ENCODE data around the gene POU6F1.
A peak's percentile ranks its signal among the peaks of the same experiment; 100 is the strongest.

The POU6F1 gene

GRCh38 chr12:51218607-51219161, 822 bp upstream of the POU6F1 start:
- peak overlapping the region; percentile 70 for H3K4me3 ChIP-seq (ENCODE audit: low read depth, low read length)
- TF ChIP-seq, protein P1, sequence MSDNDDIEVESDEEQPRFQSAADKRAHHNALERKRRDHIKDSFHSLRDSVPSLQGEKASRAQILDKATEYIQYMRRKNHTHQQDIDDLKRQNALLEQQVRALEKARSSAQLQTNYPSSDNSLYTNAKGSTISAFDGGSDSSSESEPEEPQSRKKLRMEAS (IDR thresholded peaks at IDR 0.05; ENCODE audit: low read depth, low read length), result no peak
- no peak for TF ChIP-seq MYC (IDR thresholded peaks at IDR 0.05; ENCODE audit: low read depth, low read length)
- no peak for TF ChIP-seq POLR2A (IDR thresholded peaks at IDR 0.05; ENCODE audit: extremely low read depth, insufficient read length)
- no peak for TF ChIP-seq CTCF (IDR thresholded peaks at IDR 0.05; ENCODE audit: low read depth, low read length)
- peak; percentile 30 for DNase-seq (ENCODE audit: low read depth)

- TF ChIP-seq CTCF (IDR thresholded peaks at IDR 0.05; ENCODE audit: low read depth, low read length) (peak; percentile 2), MYC (IDR thresholded peaks at IDR 0.05; ENCODE audit: low read depth, low read length) (no peak)
- DNase-seq (ENCODE audit: low read depth), result peak; percentile 55
These were observed 512 bp downstream of the POU6F1 start for GRCh38 chr12:51217133-51217967.

DNA sequence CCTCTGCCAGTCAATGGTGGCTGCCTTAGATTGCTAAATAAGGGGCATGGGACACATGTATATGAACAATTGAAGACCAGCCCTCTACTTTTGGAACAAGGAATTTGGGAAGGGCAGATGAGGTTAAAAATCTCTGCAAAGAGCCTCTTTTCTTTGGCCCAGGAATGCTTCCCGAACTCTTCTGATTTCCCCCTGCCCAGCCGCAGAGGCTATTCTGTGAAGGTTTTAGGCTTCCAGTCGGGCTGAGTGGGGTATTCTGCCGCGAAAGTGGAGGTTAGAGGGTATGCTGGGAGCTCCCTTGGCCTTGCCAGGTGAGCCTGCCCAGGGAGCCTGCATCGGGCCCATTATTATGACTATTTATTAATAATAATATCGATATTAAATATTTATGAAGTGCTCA, 1.2 kb downstream of the POU6F1 start:
- TF ChIP-seq CTCF (IDR thresholded peaks at IDR 0.05; ENCODE audit: low read depth, low read length) (no peak), MYC (IDR thresholded peaks at IDR 0.05; ENCODE audit: low read depth, low read length) (no peak), POLR2A (IDR thresholded peaks at IDR 0.05; ENCODE audit: extremely low read depth, insufficient read length) (no peak)
- TF ChIP-seq, protein P1 (IDR thresholded peaks at IDR 0.05; ENCODE audit: low read depth, low read length), result no peak
- no peak for DNase-seq (ENCODE audit: low read depth)
- no peak overlapping the region for H3K4me3 ChIP-seq (ENCODE audit: low read depth, low read length)

More at GRCh38 chr12:51217133-51217967, 512 bp downstream of the POU6F1 start:
- H3K4me3 ChIP-seq (ENCODE audit: low read depth, low read length), result peak overlapping the region; percentile 70

- TF ChIP-seq CTCF (IDR thresholded peaks at IDR 0.05; ENCODE audit: low read depth, low read length) (no peak), MYC (IDR thresholded peaks at IDR 0.05; ENCODE audit: low read depth, low read length) (no peak), POLR2A (IDR thresholded peaks at IDR 0.05; ENCODE audit: extremely low read depth, insufficient read length) (no peak)
- TF ChIP-seq, protein P1 (IDR thresholded peaks at IDR 0.05; ENCODE audit: low read depth, low read length), result no peak
- DNase-seq (ENCODE audit: low read depth), result no peak
- no peak overlapping the region for H3K4me3 ChIP-seq (ENCODE audit: low read depth, low read length)
These were observed 3.0 kb downstream of the POU6F1 start for GRCh38 chr12:51214895-51215294.

DNA sequence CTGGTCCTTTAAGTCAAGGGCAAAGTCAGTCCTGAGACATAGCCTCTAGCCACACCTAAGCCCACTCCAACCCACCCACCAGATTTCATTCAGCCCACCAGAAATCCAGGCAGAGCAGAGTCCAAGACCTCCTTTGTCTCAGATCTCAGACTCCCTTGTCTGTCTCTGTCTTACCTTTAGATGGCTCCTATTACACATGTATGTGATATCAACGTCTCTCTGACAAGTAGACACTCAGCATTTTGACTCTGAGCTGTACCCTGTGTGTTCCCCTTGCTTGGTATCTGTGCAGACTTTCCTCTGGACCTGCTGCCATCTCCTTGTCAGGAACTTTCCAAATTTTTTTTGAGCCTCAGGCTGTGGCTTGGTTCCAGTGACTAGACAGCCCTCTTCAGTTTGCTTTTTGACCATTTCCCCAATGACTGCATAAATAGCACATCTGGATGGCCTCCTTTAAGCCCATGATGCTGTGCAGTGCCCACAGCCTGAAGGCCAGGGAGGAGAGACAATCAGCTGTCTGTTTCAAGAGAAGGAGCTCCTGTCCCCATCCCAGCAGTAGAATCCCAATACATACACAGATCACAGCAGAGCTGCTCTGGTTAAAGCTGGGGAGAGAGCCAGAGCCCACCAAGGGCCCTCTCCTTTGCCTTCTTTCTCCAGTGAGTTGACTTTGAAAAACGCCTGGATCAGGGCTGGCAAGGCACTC, 7.0 kb downstream of the POU6F1 start:
- H3K4me3 ChIP-seq (ENCODE audit: low read depth, low read length), result no peak overlapping the region
- no peak for DNase-seq (ENCODE audit: low read depth)
- no peak for TF ChIP-seq MYC (IDR thresholded peaks at IDR 0.05; ENCODE audit: low read depth, low read length)
- TF ChIP-seq CTCF (IDR thresholded peaks at IDR 0.05; ENCODE audit: low read depth, low read length), result no peak
- TF ChIP-seq POLR2A (IDR thresholded peaks at IDR 0.05; ENCODE audit: extremely low read depth, insufficient read length), result no peak
- TF ChIP-seq, protein P1 (IDR thresholded peaks at IDR 0.05; ENCODE audit: low read depth, low read length), result no peak

Data from NB4 (cell line).